ENCODE measurements around the gene SPRR2A.
A peak's percentile ranks its signal among the peaks of the same experiment; 100 is the strongest.
"Not testable (repeated sequence)": the region's sequence is repeated elsewhere in the genome, so short reads cannot be mapped to it uniquely, and the experiment has no call there.

Gene SPRR2A

DNA sequence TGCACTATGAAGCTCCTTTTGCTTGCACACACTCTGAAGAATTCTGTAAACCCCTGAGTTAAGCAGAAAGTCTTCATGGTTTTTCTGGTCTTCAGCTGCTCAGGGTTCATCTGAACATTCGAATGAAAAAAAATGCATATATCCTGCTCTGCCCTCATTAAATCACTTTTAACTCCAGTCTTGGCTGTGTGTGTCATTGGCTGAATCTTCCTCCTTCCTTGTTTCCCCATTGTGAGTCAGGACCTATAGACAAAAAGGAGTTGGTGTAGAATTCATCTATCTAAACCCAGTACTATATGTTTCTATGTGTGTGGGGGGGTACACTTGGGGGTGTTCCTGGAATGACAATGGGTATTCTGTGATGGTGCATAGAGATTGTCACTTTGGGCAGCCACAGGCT is 32.9 kb downstream of the SPRR2A start:
- no peak for DNase-seq (ENCODE audit: low spot score)

DNA sequence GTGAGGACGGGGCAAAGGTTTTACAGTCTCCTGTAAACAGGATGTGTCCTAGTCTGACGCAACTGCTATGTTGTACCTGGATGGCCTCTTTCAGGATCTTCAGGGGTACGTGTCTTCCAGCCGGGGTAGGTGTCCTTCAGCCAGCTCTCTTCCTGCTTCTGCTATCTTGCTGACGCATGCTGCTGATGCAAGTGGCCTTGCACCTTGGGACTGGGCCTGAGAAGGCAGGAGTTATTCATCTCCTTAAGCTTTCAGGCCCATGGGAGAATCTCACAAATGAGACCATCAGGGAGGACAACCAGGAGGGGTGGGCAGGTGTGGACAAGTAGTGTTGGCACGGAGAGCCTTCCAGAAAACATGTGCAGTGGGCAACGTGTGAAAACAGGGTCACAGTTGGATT is 34.2 kb downstream of the SPRR2A start:
- DNase-seq (ENCODE audit: low spot score) = no peak

DNA sequence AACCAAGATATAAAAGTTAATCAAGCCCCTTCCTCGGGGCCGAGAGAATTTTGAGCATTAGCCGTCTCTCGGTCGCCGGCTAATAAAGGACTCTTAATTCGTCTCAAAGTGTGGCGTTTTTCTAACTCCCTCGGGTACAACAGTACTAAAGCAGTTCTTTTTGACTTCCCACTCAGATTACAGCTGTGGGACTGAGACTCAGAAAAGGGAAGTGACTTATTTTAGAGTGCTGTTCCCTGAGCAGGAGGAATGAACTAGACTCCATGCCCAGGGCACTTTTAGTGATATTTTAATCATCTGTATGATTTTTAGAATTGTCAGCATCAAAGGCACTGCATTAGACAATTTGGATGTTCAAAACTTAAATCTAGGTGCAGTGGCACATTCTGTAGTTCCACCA is 35.0 kb downstream of the SPRR2A start:
- peak; percentile 32 for DNase-seq (ENCODE audit: low spot score)

DNA sequence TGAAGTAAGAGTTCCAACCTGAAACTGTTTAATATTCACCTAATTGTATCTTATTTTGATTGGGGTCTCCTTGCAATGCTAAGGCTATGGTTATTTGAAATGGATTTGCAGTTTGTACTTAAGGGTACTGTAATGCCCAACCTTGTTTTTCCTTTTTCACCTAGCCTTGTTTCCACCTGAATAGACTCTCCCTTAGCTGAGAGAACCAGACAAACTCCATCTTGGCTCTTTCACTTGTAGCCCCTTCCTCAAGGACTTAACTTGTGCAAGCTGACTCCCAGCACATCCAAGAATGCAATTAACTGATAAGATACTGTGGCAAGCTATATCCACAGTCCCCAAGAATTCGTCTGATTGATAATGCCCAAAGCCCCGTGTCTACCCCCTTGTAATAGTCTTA is 35.5 kb downstream of the SPRR2A start:
- not testable (repeated sequence) for DNase-seq (ENCODE audit: low spot score)

DNA sequence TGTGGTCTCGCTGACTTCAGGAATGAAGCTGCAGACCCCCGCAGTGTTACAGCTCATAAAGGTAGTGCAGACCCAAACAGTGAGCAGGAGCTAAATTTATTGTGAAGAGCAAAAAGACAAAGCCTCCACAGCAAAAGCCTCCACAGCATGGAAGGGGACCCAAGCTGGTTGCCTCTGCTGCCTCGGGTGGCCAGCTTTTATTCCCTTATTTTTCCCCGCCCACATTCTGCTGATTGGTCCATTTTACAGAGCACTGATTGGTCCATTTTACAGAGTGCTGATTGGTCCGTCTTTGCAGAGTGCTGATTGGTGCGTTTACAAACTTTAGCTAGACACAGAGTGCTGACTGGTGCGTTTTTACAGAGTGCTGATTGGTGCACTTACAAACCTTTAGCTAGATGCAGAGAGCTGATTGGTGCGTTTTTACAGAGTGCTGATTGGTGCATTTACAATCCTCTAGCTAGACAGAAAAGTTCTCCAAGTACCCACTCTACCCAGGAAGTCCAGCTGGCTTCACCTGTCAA is 46.0 kb downstream of the SPRR2A start:
- DNase-seq (ENCODE audit: low spot score) = peak; percentile 55

Data from NAMALWA (cell line).